HG02623 (cell line): Measurements from ENCODE around the gene FCGR2B.
"Not testable (repeated sequence)": the region's sequence is repeated elsewhere in the genome, so short reads cannot be mapped to it uniquely, and the experiment has no call there.

Source experiments
- ATAC-seq: cut with Tn5 transposase; IDR thresholded peaks from one replicate; pipeline ENCODE4 v1.9.1; 2021; ENCODE audit warnings: moderate library complexity; ENCODE audit not compliant: unreplicated experiment

FCGR2B gene

GRCh38 chr1:161644855-161645254, 18.1 kb upstream of the FCGR2B start:
- not testable (repeated sequence) for ATAC-seq

GRCh38 chr1:161647507-161648360, 15.2 kb upstream of the FCGR2B start:
- not testable (repeated sequence) for ATAC-seq

GRCh38 chr1:161653541-161653940, 9.4 kb upstream of the FCGR2B start:
- ATAC-seq = not testable (repeated sequence)

GRCh38 chr1:161653971-161654370, 9.0 kb upstream of the FCGR2B start:
- not testable (repeated sequence) for ATAC-seq

GRCh38 chr1:161658524-161658923, 4.4 kb upstream of the FCGR2B start:
- ATAC-seq = not testable (repeated sequence)

- ATAC-seq = not testable (repeated sequence)
These were observed 1.2 kb upstream of the FCGR2B start for GRCh38 chr1:161661660-161662311.

GRCh38 chr1:161663569-161663968, 626 bp downstream of the FCGR2B start:
- ATAC-seq = peak; percentile 18

- not testable (repeated sequence) for ATAC-seq
These were observed 1.7 kb downstream of the FCGR2B start for GRCh38 chr1:161664689-161665088.

GRCh38 chr1:161671045-161672020, 8.4 kb downstream of the FCGR2B start:
- ATAC-seq = not testable (repeated sequence)

GRCh38 chr1:161673437-161673836, 10.5 kb downstream of the FCGR2B start:
- not testable (repeated sequence) for ATAC-seq

- ATAC-seq = not testable (repeated sequence)
These were observed 11.5 kb downstream of the FCGR2B start for GRCh38 chr1:161674447-161674846.

GRCh38 chr1:161674908-161675307, 12.0 kb downstream of the FCGR2B start:
- ATAC-seq = not testable (repeated sequence)

GRCh38 chr1:161676441-161676840, 13.5 kb downstream of the FCGR2B start:
- no peak for ATAC-seq

GRCh38 chr1:161676958-161677689, 14.2 kb downstream of the FCGR2B start:
- ATAC-seq = no peak

GRCh38 chr1:161678500-161678899, 15.6 kb downstream of the FCGR2B start:
- ATAC-seq = no peak

- ATAC-seq = no peak
These were observed 18.9 kb downstream of the FCGR2B start for GRCh38 chr1:161681879-161682278.

- ATAC-seq = no peak
These were observed 26.0 kb downstream of the FCGR2B start for GRCh38 chr1:161688946-161689345.

GRCh38 chr1:161691846-161692245, 28.9 kb downstream of the FCGR2B start:
- ATAC-seq = no peak

- ATAC-seq = not testable (repeated sequence)
These were observed 30.2 kb downstream of the FCGR2B start for GRCh38 chr1:161693020-161693712.

- ATAC-seq = not testable (repeated sequence)
These were observed 35.4 kb downstream of the FCGR2B start for GRCh38 chr1:161698302-161698701.
